Stimulated activated CD8-positive, alpha-beta memory T cell treated with anti-CD3 and anti-CD28 coated beads, Interleukin-12 subunit alpha, Interleukin-12 subunit beta, amount 100 ng/mL, for 24 hours (primary cell): ENCODE results near the gene CDKL4.
"Not testable (repeated sequence)": the region's sequence is repeated elsewhere in the genome, so short reads cannot be mapped to it uniquely, and the experiment has no call there.

Experiments used
- DNase-seq: peaks from one replicate; pipeline ENCODE4 v3.0.0-alpha.2; 2020; ENCODE audit errors: extremely low read depth

Gene CDKL4

GRCh38 chr2:39144416-39144815, 99.4 kb downstream of the CDKL4 start:
- DNase-seq: no peak

GRCh38 chr2:39142904-39143605, 100.7 kb downstream of the CDKL4 start:
- no peak for DNase-seq

GRCh38 chr2:39141334-39142271, 102.2 kb downstream of the CDKL4 start:
- no peak for DNase-seq

GRCh38 chr2:39140948-39141333, 102.8 kb downstream of the CDKL4 start:
- DNase-seq: not testable (repeated sequence)

GRCh38 chr2:39140322-39140847, 103.4 kb downstream of the CDKL4 start:
- DNase-seq: no peak

GRCh38 chr2:39139511-39140237, 104.1 kb downstream of the CDKL4 start:
- no peak for DNase-seq

- DNase-seq: no peak
Observed at GRCh38 chr2:39138837-39139211, 104.9 kb downstream of the CDKL4 start.

- not testable (repeated sequence) for DNase-seq
Observed at GRCh38 chr2:39138187-39138836, 105.5 kb downstream of the CDKL4 start.

- no peak for DNase-seq
Observed at GRCh38 chr2:39136799-39137198, 107.0 kb downstream of the CDKL4 start.

- DNase-seq: no peak
Observed at GRCh38 chr2:39135690-39136259, 108.0 kb downstream of the CDKL4 start.

- no peak for DNase-seq
Observed at GRCh38 chr2:39133215-39133851, 110.4 kb downstream of the CDKL4 start.

GRCh38 chr2:39128919-39129391, 114.8 kb downstream of the CDKL4 start:
- DNase-seq: no peak

GRCh38 chr2:39127973-39128372, 115.8 kb downstream of the CDKL4 start:
- DNase-seq: no peak
